Activated CD8-positive, alpha-beta memory T cell treated with anti-CD3 and anti-CD28 coated beads for 48 hours (primary cell): ENCODE results near the gene SHROOM2.
"Not testable (repeated sequence)": the region's sequence is repeated elsewhere in the genome, so short reads cannot be mapped to it uniquely, and the experiment has no call there.

ENCODE experiments used
- DNase-seq, 3 experiments: peaks; one replicate each; pipeline ENCODE4 v3.0.0-alpha.2; 2020; ENCODE audit warnings: low read depth in 2 of 3, low spot score in 2 of 3

Gene SHROOM2

DNA sequence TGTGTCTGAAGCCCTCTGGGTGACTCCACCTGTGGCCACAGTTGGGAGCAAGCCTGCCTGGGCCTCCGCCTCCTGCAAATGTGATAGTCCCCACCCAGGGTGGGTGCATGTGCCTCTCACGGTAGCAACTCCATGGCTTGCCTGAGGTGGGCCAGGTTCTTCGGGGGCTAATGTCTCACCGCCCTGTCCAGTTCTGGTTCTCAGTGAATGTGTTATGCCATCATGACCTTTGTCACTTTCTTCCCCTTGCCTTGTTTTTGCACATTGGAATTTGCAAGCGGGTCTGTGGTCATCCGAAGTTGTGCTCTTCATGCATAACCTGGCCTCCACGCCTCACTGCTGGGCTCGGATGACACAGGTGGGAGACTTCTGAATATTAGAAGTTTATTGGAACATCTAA is 39.7 kb downstream of the SHROOM2 start:
- DNase-seq = no peak

DNA sequence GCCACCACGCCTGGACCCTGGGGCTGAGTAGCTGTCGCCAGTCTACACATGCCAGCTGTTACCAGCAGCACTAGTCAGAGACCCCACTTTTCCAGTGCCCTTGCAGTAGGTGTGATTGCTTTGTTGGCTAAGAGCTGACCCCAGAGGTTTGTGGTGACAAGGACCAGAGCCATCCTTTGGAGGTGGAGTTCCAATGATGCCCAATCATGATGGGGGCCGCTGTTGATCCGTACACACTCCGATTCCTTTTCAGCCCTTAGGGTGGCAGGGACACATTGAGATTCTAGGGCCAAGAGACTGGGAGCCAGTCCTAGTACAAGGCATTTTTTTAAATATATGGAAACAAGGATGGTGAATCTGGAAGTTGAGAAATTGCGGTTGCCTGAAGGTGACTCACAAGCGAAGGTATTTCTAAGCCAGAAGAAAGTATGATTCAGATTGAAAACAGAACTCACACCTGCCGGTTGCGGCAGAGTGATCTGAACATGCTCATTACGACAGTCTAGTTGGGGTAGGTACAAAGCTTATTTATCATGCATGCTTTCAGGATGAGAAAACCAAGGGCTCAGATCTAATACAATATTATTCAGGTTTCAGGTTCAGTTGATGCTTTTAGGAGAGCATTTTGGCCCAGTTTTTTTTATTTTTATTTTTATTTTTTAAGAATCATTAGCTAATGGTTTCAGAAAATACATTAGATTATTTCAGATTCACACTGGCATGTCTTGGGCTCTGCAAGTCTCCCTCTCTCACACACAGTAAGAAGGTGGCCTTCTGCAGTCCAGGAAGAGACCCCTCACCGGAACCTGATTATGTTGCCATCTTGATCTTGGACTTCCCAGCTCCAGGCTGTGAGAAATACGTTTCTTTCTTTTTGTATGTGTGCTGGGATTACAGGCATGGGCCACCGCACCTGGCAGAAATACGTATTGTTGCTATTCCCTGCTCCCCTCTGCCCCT is 43.4 kb downstream of the SHROOM2 start:
- no peak for DNase-seq

DNA sequence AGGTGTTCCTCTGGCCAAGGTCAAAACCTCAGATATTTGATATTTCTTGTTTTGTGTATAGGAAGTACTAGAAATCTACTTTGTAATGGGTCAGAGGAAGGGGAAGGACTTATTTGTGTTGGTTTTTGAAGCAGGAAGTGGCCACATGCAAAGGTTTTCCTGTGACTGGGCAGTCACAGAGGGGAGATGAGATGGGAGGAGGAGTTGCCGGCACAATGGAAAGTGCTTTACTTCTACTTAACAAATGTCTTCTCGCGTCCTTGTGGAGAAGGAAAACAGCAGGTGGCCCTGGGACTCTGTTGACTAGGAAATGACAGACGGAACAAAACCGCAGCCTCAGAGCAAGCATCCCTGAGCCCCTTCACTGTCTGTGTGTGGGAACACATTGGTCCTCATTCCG is 46.6 kb downstream of the SHROOM2 start:
- DNase-seq = no peak

DNA sequence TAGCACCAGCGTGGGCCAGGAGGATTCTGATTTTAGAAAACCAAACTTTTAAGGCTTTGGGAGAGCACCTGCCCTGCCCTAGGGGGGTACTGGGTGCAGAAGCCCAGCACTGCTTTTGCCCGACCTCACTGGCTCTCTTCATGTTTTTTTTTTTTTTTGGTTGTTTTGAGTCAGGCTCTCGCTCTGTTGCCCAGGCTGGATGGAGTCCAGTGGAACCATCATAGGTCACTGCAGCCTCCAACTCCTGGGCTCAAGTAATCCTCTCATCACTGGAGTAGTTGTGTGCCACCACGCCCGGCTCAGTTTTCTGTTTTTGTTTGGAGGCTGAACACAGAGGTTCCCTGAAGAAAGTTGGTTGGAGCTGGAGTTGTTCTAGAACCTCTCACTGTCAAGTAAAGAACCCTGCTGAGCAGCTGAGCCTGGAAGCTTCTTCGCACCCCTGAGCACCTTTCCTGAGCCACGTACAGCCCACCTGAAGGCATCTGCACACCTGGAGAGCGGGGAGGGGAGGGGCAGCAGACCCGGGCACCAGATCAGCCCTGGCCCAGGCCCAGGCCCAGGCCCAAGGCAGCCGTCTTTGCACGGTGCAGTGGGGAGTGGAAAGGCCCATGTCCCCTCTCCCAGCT is 49.5 kb downstream of the SHROOM2 start:
- DNase-seq = no peak

DNA sequence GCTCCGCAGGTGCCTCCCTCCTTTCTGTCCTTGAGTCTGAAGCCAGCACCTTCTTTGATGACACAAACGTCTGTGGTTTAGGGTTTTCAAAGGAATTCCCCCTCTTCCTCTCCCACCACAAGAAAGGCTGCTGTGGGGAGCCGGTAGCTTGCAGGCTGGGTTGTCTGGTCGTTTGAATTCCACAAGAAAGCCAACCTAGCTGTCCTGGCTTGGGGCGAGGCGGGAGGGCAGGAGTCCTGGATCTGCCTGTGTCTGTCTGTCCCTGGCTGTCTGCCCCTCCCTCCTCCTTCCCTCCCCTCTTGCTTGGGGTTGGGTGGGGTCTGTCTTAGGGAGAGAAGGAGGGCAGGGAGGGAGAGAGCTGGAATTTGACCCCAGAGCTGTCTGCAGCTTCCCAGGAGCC is 56.3 kb downstream of the SHROOM2 start:
- no peak for DNase-seq

DNA sequence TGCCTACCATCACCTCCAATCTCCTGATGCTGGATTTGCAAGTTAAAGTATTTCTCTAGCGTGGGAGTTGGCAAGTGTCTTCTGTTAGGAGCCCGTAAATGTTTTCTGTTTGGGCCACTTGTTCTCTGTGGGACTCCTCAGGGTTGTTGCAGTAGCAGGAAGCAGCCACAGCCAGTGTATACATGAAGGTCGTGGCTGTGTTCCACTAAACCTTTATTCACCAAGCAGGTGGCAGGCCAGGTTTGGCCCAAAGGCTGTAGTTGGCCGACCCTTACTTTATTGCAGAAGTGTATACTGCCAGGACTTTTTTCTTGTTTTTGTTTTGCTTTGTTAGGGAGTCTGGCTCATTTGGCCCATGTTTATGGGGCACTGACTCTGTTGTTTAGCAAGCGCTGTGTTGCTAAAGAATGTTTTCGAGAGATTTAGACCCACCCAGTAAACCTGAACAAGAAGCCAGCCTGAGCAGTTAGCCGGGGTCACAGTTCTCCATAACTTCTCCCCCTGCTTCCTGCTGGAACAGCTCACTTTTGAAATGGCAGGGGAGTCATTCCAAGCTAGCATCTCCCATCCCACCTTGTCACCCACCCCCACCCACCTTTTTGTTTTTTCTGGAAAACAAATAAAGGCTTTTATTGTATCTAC is 58.8 kb downstream of the SHROOM2 start:
- no peak for DNase-seq

DNA sequence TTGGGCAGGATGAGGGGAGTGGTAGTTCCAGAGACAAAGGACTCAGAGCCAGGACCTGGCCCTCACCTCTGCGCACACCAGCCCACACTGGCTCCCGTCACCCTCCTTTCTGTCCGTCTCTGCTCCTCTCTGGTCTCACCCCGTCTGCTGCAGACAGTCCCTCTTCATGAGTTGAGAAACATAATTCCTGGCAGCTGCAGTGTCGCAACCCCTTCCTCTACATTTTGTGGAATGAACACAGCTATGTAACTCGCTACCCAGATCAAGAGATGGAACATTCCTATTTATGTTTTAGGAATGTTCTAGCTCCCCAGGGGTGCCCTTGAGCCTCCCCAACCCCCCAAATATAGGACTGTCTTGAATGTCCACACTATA is 59.3 kb downstream of the SHROOM2 start:
- DNase-seq = no peak

DNA sequence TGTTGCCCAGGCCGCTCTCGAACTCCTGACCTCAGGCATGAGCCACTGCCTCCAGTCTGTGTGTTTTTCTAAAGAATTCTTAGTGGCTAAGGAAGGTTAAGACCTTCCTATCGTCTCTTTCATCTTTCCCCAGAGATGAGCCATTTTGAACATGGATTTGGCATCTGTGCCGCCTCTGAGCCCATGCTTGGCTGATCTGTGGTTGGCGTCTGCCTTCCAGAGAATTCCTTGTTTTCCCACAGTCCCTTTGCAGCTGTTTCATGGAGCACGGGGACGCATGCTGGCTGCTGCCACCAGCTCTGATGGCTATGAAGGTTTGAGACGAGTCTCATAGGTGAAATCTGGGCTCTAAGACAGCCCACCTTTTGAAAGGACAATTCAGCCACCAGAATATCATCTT is 60.4 kb downstream of the SHROOM2 start:
- no peak for DNase-seq

DNA sequence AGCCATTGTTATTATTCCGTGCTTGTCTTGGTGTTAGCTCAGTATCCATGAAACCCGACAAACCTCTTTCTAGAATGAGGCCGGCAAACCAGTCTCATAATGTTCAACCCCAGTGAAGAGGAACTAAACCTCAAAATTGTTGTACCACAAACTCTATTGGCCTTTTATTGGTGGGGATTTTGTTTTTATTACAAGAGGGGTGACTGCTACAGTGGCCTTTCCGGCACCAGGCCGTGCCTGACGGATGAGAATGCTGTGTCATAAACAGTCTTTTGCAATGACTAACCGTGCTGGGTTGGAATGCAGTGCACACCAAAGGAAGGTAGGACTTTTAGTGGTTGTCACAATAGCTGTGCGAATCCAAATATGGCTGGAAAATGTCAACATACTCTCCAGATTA is 60.8 kb downstream of the SHROOM2 start:
- no peak for DNase-seq

DNA sequence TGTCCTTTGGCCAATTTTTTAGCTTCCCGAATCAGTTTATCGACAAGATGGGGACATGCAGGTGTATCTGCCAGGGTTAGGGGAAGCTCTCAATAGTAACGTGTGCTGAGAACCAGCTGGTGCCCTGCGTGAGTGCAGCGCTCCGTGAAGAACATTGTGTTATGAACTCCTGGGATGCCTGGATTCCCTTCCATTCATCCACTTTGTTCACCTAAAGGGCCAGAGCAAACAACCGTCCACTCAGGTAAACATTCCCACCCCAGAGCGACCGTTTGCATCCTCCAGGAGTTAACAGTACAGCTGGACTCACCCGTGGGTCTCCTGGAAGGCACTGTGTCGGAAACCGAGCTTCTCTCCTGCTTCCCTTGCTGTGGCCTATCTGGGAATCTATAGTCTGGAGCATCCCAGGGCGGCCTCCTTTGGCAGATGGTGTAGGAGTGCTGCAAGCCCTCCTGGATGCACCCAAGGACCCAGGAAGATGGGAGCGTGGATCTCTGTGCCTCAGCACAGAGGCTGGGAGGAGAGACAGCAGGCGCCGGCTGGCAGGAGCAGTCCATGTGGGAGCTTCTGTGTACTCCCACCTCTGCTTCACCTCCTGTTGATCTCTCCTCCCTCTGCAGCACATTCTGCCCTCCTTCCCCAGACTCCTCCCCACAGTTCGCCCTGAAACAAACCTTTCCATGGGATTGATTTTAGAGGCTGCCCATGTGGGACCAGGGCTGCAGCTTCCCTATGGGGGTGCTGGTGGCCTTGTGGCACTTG is 62.7 kb downstream of the SHROOM2 start:
- no peak for DNase-seq

DNA sequence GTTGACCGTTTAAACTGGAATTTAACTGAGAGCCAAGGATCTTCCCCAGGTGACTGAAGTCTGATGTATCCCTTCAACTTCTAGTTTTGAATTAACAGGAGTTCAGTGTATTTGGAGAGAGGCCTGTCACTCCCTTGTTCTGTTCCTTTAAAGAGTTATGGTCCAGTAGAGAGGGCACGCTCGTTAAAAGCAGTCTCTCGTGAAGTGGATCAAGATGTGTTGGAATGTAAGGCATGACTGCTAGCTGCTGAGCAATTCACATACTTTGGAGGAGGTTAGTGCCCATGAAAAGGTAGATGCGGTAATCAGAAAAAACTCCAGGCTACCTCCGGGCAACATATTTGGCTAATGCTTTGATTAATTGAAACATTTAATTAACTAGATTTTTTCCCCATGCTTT is 65.7 kb downstream of the SHROOM2 start:
- DNase-seq = no peak

DNA sequence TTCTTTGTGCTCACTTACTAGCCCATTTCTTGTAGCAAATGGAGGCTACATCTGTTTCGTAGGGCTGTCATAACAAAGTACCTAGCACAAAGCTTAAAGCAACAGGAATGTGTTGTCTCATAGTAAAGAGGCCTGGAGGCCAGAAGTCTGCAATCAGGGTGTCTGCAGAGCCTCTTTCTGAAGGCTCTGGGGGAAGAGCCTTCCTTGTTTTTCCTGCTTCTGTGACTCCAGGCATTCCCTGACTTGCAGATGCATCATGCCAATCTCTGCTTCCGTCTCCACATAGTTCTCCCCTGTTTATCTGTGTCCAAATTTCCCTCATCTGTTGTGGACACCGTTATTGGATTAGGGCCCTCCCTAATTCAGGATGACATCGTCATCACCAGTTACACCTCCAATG is 67.1 kb downstream of the SHROOM2 start:
- no peak for DNase-seq

DNA sequence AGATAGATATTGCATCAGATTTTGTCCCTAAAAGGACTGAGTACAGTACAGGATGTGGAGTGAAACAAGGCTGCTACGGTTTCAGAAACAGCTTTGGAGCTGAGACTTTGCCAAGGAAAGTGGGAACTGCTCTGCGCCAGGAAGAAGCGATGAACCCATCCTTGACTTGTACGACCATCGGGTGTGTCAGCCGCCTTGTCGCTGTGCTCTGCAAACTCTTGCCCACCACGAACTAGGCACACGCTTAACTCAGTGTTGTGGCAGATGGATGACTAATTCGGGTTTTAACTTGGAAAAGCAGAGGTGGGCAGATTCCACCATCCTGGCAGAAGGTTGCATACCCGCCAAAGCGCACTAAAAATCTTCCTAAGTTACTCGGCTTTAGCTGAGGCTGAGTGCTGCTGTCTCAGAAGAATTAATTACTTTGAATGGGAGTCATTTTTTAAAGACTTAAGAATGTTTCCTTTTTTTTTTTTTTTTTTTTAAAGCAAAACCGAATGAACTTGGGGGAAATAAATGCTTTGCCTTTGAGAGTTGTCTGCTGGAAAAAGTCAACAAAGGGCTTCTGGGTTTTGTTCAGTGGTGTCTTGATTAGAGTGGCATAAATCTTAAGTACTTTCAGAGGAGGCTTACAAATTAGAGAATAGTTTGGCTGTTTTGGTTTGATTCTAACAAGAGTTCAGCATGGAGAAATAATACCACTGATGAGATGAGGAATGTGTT is 69.5 kb downstream of the SHROOM2 start:
- DNase-seq = no peak

DNA sequence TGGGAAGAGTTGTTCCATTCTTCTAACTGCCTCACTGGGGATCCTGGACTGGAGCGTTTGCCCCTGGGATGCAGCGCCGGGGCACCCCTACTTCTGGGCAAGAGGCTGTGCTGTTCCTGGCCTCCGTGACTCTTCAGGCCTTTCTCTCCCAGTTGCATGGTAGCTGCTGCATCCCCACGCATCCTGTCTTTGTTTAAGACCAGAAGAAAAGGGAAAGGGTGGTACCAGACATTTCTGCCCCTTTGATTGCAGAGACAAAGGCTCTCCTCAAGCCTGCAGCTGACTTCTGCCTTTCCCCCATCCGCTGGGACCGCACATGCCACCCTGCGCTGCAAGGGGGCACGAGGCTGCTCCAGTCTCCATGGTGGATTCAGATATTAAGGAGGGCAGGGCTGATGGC is 70.4 kb downstream of the SHROOM2 start:
- DNase-seq = no peak

DNA sequence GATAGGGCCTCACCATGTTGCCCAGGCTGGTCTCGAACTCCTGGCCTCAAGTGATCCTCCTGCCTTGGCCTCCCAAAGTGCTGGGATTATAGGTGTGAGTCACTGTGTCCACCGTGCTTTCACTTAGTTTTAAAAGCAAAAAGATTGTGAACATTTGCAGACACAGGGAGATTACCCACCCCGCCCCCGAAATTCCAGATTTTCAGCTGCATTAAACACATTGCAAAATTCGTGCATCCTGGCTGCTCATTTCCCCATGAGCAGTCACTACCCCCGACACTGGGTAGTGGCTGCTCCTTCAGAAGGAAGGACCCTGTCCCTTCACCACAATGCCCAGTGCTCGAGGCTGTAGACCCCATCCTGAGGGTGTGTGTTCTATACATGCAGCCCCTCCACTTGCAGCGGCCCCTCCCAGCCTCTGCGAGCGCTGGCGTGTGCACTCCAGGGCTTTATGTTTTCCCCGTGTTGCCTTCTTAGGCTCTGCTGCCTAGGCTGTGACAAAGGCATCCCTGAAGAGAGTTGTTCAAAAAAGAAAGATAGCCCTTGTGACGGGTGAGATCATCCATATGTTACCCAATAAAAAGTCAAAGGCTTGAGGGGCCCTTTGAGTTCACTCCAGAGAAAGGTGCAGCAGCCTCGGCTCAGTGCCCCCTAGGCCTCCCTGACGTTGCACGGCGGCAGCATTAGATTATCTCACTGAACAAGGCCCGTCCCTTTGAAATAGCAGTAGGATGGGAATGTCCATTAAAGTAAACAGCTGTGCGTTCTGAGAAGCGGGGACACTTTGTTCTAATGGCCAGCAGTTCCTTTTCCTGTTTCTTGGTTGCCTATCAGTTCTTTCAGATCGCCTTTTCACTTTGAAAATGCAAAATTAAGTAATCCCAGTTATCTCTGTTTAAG is 71.6 kb downstream of the SHROOM2 start:
- DNase-seq = no peak

DNA sequence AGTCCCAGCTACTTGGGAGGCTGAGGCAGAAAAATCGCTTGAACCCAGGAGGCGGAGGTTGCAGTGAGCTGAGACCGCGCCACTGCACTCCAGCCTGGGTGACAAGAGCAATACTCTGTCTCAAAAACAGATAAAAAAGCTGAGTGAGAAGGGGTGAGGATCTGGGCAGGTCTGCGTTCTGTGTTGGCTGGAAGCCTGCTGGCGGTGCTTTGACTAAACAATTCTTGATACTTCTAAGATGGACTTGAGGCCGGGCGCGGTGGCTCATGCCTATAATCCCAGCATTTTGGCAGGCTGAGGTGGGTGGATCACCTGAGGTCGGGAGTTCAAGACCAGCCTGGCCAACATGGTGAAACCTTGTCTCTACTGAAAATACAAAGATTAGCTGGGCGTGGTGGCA is 72.5 kb downstream of the SHROOM2 start:
- DNase-seq = not testable (repeated sequence)

DNA sequence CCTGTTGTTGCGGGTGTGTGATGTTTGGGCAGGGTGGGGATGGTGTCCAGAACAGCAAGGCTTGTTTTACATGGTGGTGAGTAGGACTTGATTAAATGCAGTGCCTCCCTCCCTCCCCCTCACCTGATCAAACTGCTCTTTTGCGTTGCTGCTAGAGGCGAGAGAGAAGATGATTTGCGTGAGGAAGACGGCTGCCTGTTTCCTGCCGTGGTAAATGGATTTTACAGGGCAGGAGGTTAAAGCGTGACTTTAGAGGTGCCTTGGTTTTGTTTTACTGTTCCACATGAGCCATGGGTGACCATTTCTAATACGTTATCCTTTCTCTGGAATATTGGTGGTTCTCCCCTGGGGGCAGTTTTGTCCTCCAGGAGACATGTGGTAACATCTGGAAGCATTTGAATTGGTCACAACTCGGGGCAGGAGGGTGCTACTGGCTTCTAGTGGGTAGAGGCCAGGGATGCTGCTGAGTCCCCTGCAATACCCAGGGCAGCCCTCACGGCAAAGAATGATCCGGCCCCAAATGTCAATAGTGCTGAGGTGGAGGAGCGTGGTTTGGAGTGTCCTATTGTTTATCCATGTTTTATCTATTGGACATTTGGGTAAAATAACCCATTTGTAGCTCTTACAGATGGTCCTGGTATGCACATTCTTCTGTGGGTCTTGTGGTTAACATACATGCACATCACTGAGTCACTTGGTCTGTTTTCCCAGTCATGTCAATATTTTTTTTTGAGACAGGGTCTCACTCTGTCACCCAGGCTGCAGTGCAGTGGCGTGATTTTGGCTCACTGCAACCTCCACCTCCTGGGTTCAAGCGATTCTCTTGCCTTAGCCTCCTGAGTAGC is 73.7 kb downstream of the SHROOM2 start:
- no peak for DNase-seq

DNA sequence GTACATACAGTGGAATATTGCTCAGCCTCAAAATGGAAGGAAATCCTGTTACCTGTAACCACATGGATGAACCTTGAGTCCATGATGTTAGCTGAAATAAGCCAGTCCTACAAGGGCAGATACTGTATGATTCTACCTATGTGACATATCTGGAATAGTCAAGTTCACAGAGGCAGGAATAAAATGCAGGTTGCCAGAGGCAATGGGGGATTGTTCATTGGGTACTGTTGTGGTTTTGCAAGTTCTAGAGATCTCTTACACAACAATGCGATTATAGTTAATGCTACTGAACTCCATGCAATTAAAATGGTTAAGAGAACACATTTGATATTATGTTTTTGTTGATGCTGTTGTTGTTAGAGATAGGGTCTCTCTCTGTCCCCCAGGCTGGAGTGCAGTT is 74.6 kb downstream of the SHROOM2 start:
- no peak for DNase-seq

DNA sequence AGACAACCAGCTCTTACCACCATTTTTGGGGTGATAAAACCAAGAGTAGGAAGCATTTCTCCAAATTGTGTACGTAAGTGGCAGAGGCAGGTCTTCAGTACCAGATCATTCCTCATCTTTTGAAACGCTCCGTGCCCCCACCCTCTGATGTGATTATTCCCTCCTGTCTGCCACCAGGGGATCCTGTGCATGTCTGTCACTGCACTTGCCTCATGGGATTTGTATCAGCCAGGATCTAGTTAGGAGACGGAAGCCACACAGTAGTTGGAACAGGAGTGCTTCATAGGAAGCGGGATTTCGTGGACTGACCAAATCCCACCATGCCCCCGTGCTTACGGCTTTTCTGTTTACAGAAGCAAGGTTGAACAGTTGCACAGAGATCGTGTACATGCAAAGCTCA is 75.5 kb downstream of the SHROOM2 start:
- no peak for DNase-seq
